ENCODE measurements around the gene UNK.
"Not testable (repeated sequence)": the region's sequence is repeated elsewhere in the genome, so short reads cannot be mapped to it uniquely, and the experiment has no call there.

UNK gene

GRCh38 chr17:75848523-75849278 lies 64.1 kb downstream of the UNK start:
- peak overlapping the region in 1 of 2 donors; percentile 38 for H3K27ac ChIP-seq (ENCODE audit: low read depth in 2 of 2, low read length in 2 of 2)
- H3K4me1 ChIP-seq (ENCODE audit: control insufficient read depth in 2 of 2, insufficient read depth in 2 of 2, low read length in 2 of 2) = peaks cover 18 to 33% of the 10 kb centered on the region in 2 donors
- no peak overlapping the region for H3K4me3 ChIP-seq (ENCODE audit: low read length in 2 of 2)
- H3K9me3 ChIP-seq (ENCODE audit: control insufficient read depth in 2 of 2, low read length in 2 of 2) = no peaks in the 10 kb centered on the region
- peaks cover 40 to 51% of the 10 kb centered on the region in 2 donors for H3K36me3 ChIP-seq (ENCODE audit: control insufficient read depth in 2 of 2, insufficient read depth in 2 of 2, low read length in 2 of 2)
- H3K27me3 ChIP-seq (ENCODE audit: control insufficient read depth in 2 of 2, insufficient read depth in 2 of 2, low read length in 2 of 2) = no peaks in the 10 kb centered on the region
- H3K9ac ChIP-seq (ENCODE audit: low read depth in 1 of 2, low read length in 2 of 2) = peak overlapping the region in 1 of 2 donors; percentile 2

GRCh38 chr17:75849279-75849646 lies 64.7 kb downstream of the UNK start:
- Histone ChIP-seq H3K4me1 (ENCODE audit: control insufficient read depth in 2 of 2, insufficient read depth in 2 of 2, low read length in 2 of 2) (peaks cover 21 to 34% of the 10 kb centered on the region in 2 donors), H3K36me3 (ENCODE audit: control insufficient read depth in 2 of 2, insufficient read depth in 2 of 2, low read length in 2 of 2) (peaks cover 40 to 51% of the 10 kb centered on the region in 2 donors), H3K9ac (ENCODE audit: low read depth in 1 of 2, low read length in 2 of 2) (no peak overlapping the region)

GRCh38 chr17:75849724-75850123 lies 65.1 kb downstream of the UNK start:
- H3K27ac ChIP-seq (ENCODE audit: low read depth in 2 of 2, low read length in 2 of 2) = no peak overlapping the region
- H3K9ac ChIP-seq (ENCODE audit: low read depth in 1 of 2, low read length in 2 of 2) = no peak overlapping the region
- no peaks in the 10 kb centered on the region for H3K9me3 ChIP-seq (ENCODE audit: control insufficient read depth in 2 of 2, low read length in 2 of 2)
- H3K4me3 ChIP-seq (ENCODE audit: low read length in 2 of 2) = no peak overlapping the region
- H3K4me1 ChIP-seq (ENCODE audit: control insufficient read depth in 2 of 2, insufficient read depth in 2 of 2, low read length in 2 of 2) = peaks cover 19 to 33% of the 10 kb centered on the region in 2 donors
- no peaks in the 10 kb centered on the region for H3K27me3 ChIP-seq (ENCODE audit: control insufficient read depth in 2 of 2, insufficient read depth in 2 of 2, low read length in 2 of 2)
- peaks cover 40 to 51% of the 10 kb centered on the region in 2 donors for H3K36me3 ChIP-seq (ENCODE audit: control insufficient read depth in 2 of 2, insufficient read depth in 2 of 2, low read length in 2 of 2)

More at GRCh38 chr17:75849279-75849646, 64.7 kb downstream of the UNK start:
- Histone ChIP-seq H3K27ac (ENCODE audit: low read depth in 2 of 2, low read length in 2 of 2) (no peak overlapping the region), H3K9me3 (ENCODE audit: control insufficient read depth in 2 of 2, low read length in 2 of 2) (no peaks in the 10 kb centered on the region), H3K4me3 (ENCODE audit: low read length in 2 of 2) (no peak overlapping the region), H3K27me3 (ENCODE audit: control insufficient read depth in 2 of 2, insufficient read depth in 2 of 2, low read length in 2 of 2) (no peaks in the 10 kb centered on the region)

- no peak overlapping the region for H3K27ac ChIP-seq (ENCODE audit: low read depth in 2 of 2, low read length in 2 of 2)
- no peak overlapping the region for H3K4me3 ChIP-seq (ENCODE audit: low read length in 2 of 2)
- H3K4me1 ChIP-seq (ENCODE audit: control insufficient read depth in 2 of 2, insufficient read depth in 2 of 2, low read length in 2 of 2) = peaks cover 8 to 20% of the 10 kb centered on the region in 2 donors
- H3K36me3 ChIP-seq (ENCODE audit: control insufficient read depth in 2 of 2, insufficient read depth in 2 of 2, low read length in 2 of 2) = peaks cover 40 to 49% of the 10 kb centered on the region in 2 donors
- H3K9me3 ChIP-seq (ENCODE audit: control insufficient read depth in 2 of 2, low read length in 2 of 2) = no peaks in the 10 kb centered on the region
- H3K27me3 ChIP-seq (ENCODE audit: control insufficient read depth in 2 of 2, insufficient read depth in 2 of 2, low read length in 2 of 2) = peaks cover 0 to 2% of the 10 kb centered on the region in 2 donors
- no peak overlapping the region for H3K9ac ChIP-seq (ENCODE audit: low read depth in 1 of 2, low read length in 2 of 2)
Measured at GRCh38 chr17:75850928-75851692, 66.5 kb downstream of the UNK start.

- H3K4me1 ChIP-seq (ENCODE audit: control insufficient read depth in 2 of 2, insufficient read depth in 2 of 2, low read length in 2 of 2) = peaks cover 11 to 19% of the 10 kb centered on the region in 2 donors
- H3K27ac ChIP-seq (ENCODE audit: low read depth in 2 of 2, low read length in 2 of 2) = not testable (repeated sequence)
- H3K36me3 ChIP-seq (ENCODE audit: control insufficient read depth in 2 of 2, insufficient read depth in 2 of 2, low read length in 2 of 2) = peaks cover 40 to 44% of the 10 kb centered on the region in 2 donors
Measured at GRCh38 chr17:75851693-75851991, 67.0 kb downstream of the UNK start.

GRCh38 chr17:75853433-75853832 lies 68.8 kb downstream of the UNK start:
- Histone ChIP-seq H3K4me1 (ENCODE audit: control insufficient read depth in 2 of 2, insufficient read depth in 2 of 2, low read length in 2 of 2) (peaks cover 11% of the 10 kb centered on the region in 2 donors), H3K36me3 (ENCODE audit: control insufficient read depth in 2 of 2, insufficient read depth in 2 of 2, low read length in 2 of 2) (peaks cover 24 to 27% of the 10 kb centered on the region in 2 donors), H3K27ac (ENCODE audit: low read depth in 2 of 2, low read length in 2 of 2) (no peak overlapping the region), H3K9ac (ENCODE audit: low read depth in 1 of 2, low read length in 2 of 2) (no peak overlapping the region), H3K9me3 (ENCODE audit: control insufficient read depth in 2 of 2, low read length in 2 of 2) (no peaks in the 10 kb centered on the region), H3K27me3 (ENCODE audit: control insufficient read depth in 2 of 2, insufficient read depth in 2 of 2, low read length in 2 of 2) (peaks cover 0 to 2% of the 10 kb centered on the region in 2 donors), H3K4me3 (ENCODE audit: low read length in 2 of 2) (no peak overlapping the region)

More at GRCh38 chr17:75851693-75851991, 67.0 kb downstream of the UNK start:
- not testable (repeated sequence) for H3K4me3 ChIP-seq (ENCODE audit: low read length in 2 of 2); H3K27me3 ChIP-seq (ENCODE audit: control insufficient read depth in 2 of 2, insufficient read depth in 2 of 2, low read length in 2 of 2); H3K9ac ChIP-seq (ENCODE audit: low read depth in 1 of 2, low read length in 2 of 2); H3K9me3 ChIP-seq (ENCODE audit: control insufficient read depth in 2 of 2, low read length in 2 of 2)

GRCh38 chr17:75854101-75854748 lies 69.6 kb downstream of the UNK start:
- Histone ChIP-seq H3K27me3 (ENCODE audit: control insufficient read depth in 2 of 2, insufficient read depth in 2 of 2, low read length in 2 of 2) (peaks cover 0 to 2% of the 10 kb centered on the region in 2 donors), H3K4me1 (ENCODE audit: control insufficient read depth in 2 of 2, insufficient read depth in 2 of 2, low read length in 2 of 2) (peaks cover 11 to 16% of the 10 kb centered on the region in 2 donors), H3K9me3 (ENCODE audit: control insufficient read depth in 2 of 2, low read length in 2 of 2) (no peaks in the 10 kb centered on the region), H3K4me3 (ENCODE audit: low read length in 2 of 2) (peak overlapping the region; percentile 80 to 85), H3K36me3 (ENCODE audit: control insufficient read depth in 2 of 2, insufficient read depth in 2 of 2, low read length in 2 of 2) (peaks cover 19 to 21% of the 10 kb centered on the region in 2 donors), H3K9ac (ENCODE audit: low read depth in 1 of 2, low read length in 2 of 2) (peak overlapping the region; percentile 84 to 87), H3K27ac (ENCODE audit: low read depth in 2 of 2, low read length in 2 of 2) (peak overlapping the region; percentile 86 to 88)

- Histone ChIP-seq H3K4me3 (ENCODE audit: low read length in 2 of 2) (peak overlapping the region; percentile 80 to 85), H3K4me1 (ENCODE audit: control insufficient read depth in 2 of 2, insufficient read depth in 2 of 2, low read length in 2 of 2) (peaks cover 11 to 16% of the 10 kb centered on the region in 2 donors), H3K36me3 (ENCODE audit: control insufficient read depth in 2 of 2, insufficient read depth in 2 of 2, low read length in 2 of 2) (peaks cover 12 to 15% of the 10 kb centered on the region in 2 donors), H3K9ac (ENCODE audit: low read depth in 1 of 2, low read length in 2 of 2) (peak overlapping the region; percentile 84 to 87), H3K27ac (ENCODE audit: low read depth in 2 of 2, low read length in 2 of 2) (peak overlapping the region; percentile 86 to 88), H3K9me3 (ENCODE audit: control insufficient read depth in 2 of 2, low read length in 2 of 2) (no peaks in the 10 kb centered on the region), H3K27me3 (ENCODE audit: control insufficient read depth in 2 of 2, insufficient read depth in 2 of 2, low read length in 2 of 2) (peaks cover 0 to 2% of the 10 kb centered on the region in 2 donors)
Measured at GRCh38 chr17:75854881-75855309, 70.3 kb downstream of the UNK start.

GRCh38 chr17:75855310-75856061 lies 70.9 kb downstream of the UNK start, which contains the start of gene WBP2:
Gene WBP2 (minus strand): TSS chr17:75855335. CDS start chr17:75855297, 38 bp downstream.
- H3K27me3 ChIP-seq (ENCODE audit: control insufficient read depth in 2 of 2, insufficient read depth in 2 of 2, low read length in 2 of 2) = peaks cover 0 to 2% of the 10 kb centered on the region in 2 donors
- H3K4me3 ChIP-seq (ENCODE audit: low read length in 2 of 2) = peak within 1 kb of the TSS; percentile 85 to 98
- H3K9me3 ChIP-seq (ENCODE audit: control insufficient read depth in 2 of 2, low read length in 2 of 2) = no peaks in the 10 kb centered on the region
- H3K36me3 ChIP-seq (ENCODE audit: control insufficient read depth in 2 of 2, insufficient read depth in 2 of 2, low read length in 2 of 2) = peaks cover 11% of the 10 kb centered on the region in 2 donors
- H3K27ac ChIP-seq (ENCODE audit: low read depth in 2 of 2, low read length in 2 of 2) = peak within 1 kb of the TSS; percentile 97
- peaks cover 11 to 16% of the 10 kb centered on the region in 2 donors for H3K4me1 ChIP-seq (ENCODE audit: control insufficient read depth in 2 of 2, insufficient read depth in 2 of 2, low read length in 2 of 2)
- peak within 1 kb of the TSS; percentile 96 to 98 for H3K9ac ChIP-seq (ENCODE audit: low read depth in 1 of 2, low read length in 2 of 2)
